GM12801 (cell line): ENCODE results near the gene IQGAP2.

Experiments
- CTCF ChIP-seq: IDR thresholded peaks from one replicate; pipeline ENCODE4 v1.5.1; 2011; ENCODE audit warnings: control low read depth; ENCODE audit not compliant: insufficient read length; ENCODE audit errors: extremely low read depth

Gene IQGAP2

GRCh38 chr5:76744632-76745031 is 341.5 kb downstream of the IQGAP2 start:
- TF ChIP-seq CTCF: no peak

- no peak for TF ChIP-seq CTCF
Observed at GRCh38 chr5:76745670-76746069, 342.6 kb downstream of the IQGAP2 start.

DNA sequence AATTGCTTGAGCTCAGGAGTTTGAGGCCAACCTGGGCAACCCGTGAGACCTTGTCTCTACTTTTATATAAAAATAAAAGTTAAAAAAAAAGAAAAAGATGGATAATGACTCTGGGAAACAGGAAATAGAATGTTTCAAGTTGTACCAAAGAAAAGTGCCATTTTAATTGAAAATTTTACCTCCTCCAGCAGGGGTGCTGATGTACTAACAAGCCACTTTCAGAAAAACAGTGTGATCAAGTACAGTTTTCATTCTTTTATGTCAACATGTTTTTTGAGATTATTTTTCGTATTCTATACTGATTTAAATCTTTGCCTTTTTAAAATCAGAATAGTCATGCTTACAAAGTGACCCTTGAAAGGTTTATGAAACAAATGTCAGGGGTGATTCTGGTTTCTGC is 343.6 kb downstream of the IQGAP2 start:
- TF ChIP-seq CTCF: no peak

- no peak for TF ChIP-seq CTCF
Observed at GRCh38 chr5:76747706-76748105, 344.6 kb downstream of the IQGAP2 start.

- TF ChIP-seq CTCF: no peak
Observed at GRCh38 chr5:76751291-76751690, 348.2 kb downstream of the IQGAP2 start.

DNA sequence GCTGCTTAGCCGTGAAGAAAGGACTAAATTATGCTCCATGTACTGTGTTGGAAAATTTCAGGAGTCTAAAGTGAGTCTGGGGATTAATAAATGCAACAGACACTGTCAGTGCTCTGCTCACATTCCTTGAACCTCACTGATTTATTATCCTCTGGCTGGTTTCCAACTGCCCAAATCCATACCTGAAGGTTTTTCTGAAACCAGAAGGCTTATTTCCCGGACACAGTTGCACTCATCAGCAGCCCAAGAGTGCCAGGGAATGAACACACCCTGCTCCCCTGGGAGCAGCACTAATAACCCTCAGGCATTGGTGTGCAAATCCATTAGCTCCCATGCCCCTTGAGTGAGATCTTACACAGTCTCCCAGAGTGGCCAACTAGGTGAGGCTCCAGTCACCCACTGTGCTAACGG is 351.6 kb downstream of the IQGAP2 start:
- TF ChIP-seq CTCF: no peak

DNA sequence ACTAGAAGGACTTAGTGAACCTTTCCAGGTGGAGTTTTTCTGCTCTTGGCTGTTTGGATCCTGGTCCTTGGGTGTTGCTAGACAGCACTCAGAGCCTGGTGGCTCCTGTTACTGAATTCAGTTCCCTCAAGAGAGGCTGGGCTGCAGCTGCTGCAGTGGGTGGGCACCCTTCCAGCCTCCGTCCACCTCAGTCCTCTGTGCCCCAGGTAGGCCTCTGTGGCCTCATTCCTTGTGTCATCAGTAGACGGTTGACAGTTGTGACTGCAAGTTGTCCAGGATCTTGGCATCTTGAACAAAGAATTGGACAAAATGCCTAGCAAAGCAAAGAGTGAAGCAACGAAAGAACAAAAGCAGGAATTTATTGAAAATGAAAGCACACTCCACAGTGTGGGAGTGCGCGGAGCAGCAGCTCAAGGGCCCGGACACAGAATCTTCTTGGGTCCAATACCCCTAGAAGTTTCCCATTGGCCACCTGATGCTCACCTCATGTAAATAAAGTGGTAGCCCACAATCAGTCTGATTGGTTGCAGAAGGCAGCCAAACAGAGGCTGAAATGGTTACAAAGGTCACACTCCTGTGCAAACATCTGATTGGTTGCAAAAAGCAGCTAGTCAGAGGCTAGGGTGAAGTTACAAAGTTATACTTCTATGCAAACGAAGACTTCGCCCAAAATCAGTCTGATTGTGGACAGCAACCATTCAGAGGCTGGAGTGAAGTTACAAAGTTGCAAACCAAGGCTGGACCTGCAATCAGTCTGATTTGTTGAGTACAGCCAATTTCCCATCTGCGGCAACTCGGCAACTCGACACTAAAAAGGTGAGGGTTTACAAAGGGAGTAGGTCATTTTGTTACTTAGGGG is 352.9 kb downstream of the IQGAP2 start:
- no peak for TF ChIP-seq CTCF
